K562 (cell line): ENCODE results near the gene WDR86. TPM values are rescaled to one million over a fixed set of nuclear protein-coding genes. Genes with fewer than 3 reads are reported as not detected.

Source experiments
- ARID3B ChIP-seq: fragments of 250-450 bp; sonication (Bioruptor Pico); IDR thresholded peaks from 2 replicates; pipeline ENCODE4 v1.4.0; 2020; ENCODE audit warnings: borderline replicate concordance
- ATF4 ChIP-seq: fragments of 450-650 bp; formaldehyde crosslinking; IDR thresholded peaks from 2 replicates; pipeline ENCODE4 v1.4.0; 2022; ENCODE audit warnings: mild to moderate bottlenecking, moderate library complexity
- CEBPG ChIP-seq, 3 experiments: fragments of 200-800 bp in 1 of 3; sonication (Bioruptor generic) in 1 of 3; sonication (generic) in 1 of 3; formaldehyde crosslinking in 1 of 3; IDR thresholded peaks in 2 of 3; conservative IDR thresholded peaks in 1 of 3; 2 replicates each; pipeline versions ENCODE4 v1.6.1 to v1.8.0; 2016 to 2022; ENCODE audit warnings: missing compliant biosample characterization in 2 of 3, missing genetic modification characterization in 2 of 3, mild to moderate bottlenecking in 1 of 3, missing genetic modification reagents in 1 of 3
- CTCFL ChIP-seq: IDR thresholded peaks from 2 replicates; pipeline ENCODE4 v1.6.1; 2011; ENCODE audit warnings: borderline replicate concordance, low read depth, mild to moderate bottlenecking, moderate library complexity, low read length; ENCODE audit not compliant: insufficient read depth, poor library complexity, severe bottlenecking
- EZH2 ChIP-seq: IDR thresholded peaks from 2 replicates; pipeline ENCODE4 v1.6.1; 2012; ENCODE audit warnings: low read depth, mild to moderate bottlenecking, inconsistent platforms, low read length, borderline replicate concordance
- ILK ChIP-seq: fragments of 450-650 bp; IDR thresholded peaks from 2 replicates; pipeline ENCODE4 v1.6.1; 2016; ENCODE audit warnings: missing genetic modification characterization, low read depth, mild to moderate bottlenecking, missing compliant biosample characterization, moderate library complexity, borderline replicate concordance
- KDM5B ChIP-seq: fragments of 200-600 bp; sonication (generic); IDR thresholded peaks from 2 replicates; pipeline ENCODE4 v1.6.1; 2012; ENCODE audit warnings: low read depth, mild to moderate bottlenecking, moderate library complexity, low read length, control low read depth, inconsistent platforms; ENCODE audit not compliant: insufficient replicate concordance
- MTA3 ChIP-seq: fragments of 450-650 bp; formaldehyde crosslinking; IDR thresholded peaks from 2 replicates; pipeline ENCODE4 v1.6.1; 2017; ENCODE audit warnings: mild to moderate bottlenecking, borderline replicate concordance
- NFATC3 ChIP-seq: fragments of 450-650 bp; IDR thresholded peaks from 2 replicates; pipeline ENCODE4 v1.6.1; 2017; ENCODE audit warnings: mild to moderate bottlenecking
- SIN3A ChIP-seq, 2 experiments: fragments of 150-350 bp in 1 of 2; IDR thresholded peaks; 2 replicates each; pipeline ENCODE4 v1.6.1; 2011 to 2016; ENCODE audit warnings: borderline replicate concordance in 2 of 2, low read depth in 2 of 2, low read length in 2 of 2, mild to moderate bottlenecking in 2 of 2, moderate library complexity in 2 of 2; ENCODE audit not compliant: control insufficient read depth in 1 of 2
- TAF1 ChIP-seq: IDR thresholded peaks from 2 replicates; pipeline ENCODE4 v1.6.1; 2011; ENCODE audit warnings: mild to moderate bottlenecking, low read length, moderate library complexity; ENCODE audit not compliant: insufficient read depth, control insufficient read depth, severe bottlenecking; ENCODE audit errors: extremely low read depth
- ZNF277 ChIP-seq: fragments of 250-450 bp; sonication (Bioruptor Pico); IDR thresholded peaks from 2 replicates; pipeline ENCODE4 v1.8.0; 2022; ENCODE audit warnings: inconsistent platforms, mild to moderate bottlenecking, moderate library complexity, borderline replicate concordance
- ZNF511 ChIP-seq: sonication (generic); formaldehyde crosslinking; IDR thresholded peaks from 2 replicates; pipeline ENCODE4 v1.8.0; 2022; ENCODE audit warnings: mild to moderate bottlenecking, missing genetic modification reagents
- ZNF639 ChIP-seq, 2 experiments: fragments of 200-800 bp in 1 of 2; sonication (Bioruptor generic) in 1 of 2; sonication (generic) in 1 of 2; formaldehyde crosslinking in 1 of 2; IDR thresholded peaks in 1 of 2; conservative IDR thresholded peaks in 1 of 2; 2 replicates each; pipeline versions ENCODE4 v1.5.0 to v1.6.1; 2016 to 2020; ENCODE audit warnings: missing compliant biosample characterization in 1 of 2, missing genetic modification characterization in 1 of 2, missing genetic modification reagents in 1 of 2
- polyA plus RNA-seq, 8 experiments: library from polyadenylated mRNA; depleted of rRNA in 4 of 8; stranded (reverse) in 5 of 8; unstranded in 3 of 8; fragments of >200 nt; fragmentation: Nextera tagmentation in 2 of 8; fragmentation: Illumina TruSeq in 1 of 8; extraction: Ambion mirVana in 2 of 8; extraction: Trizol in 1 of 8; gene quantifications; 2 replicates each; pipeline versions ENCODE4 v1.2.1 to v1.2.3, GENCODE V29; 2011 to 2014; ENCODE audit warnings: inconsistent platforms in 1 of 8, missing spikeins in 1 of 8
- total RNA-seq, 7 experiments: library from RNA; depleted of rRNA in 6 of 7; stranded (reverse); fragments of >200 nt in 6 of 7; fragmentation: Illumina TruSeq in 2 of 7; extraction: Trizol in 2 of 7; gene quantifications; 2 replicates each; pipeline versions ENCODE4 v1.2.1 to v1.2.3, GENCODE V29; 2011 to 2021; ENCODE audit warnings: low replicate concordance in 1 of 7

Gene WDR86
- total and polyA plus RNA-seq, 9 of the 15 experiments (the other 6 are each of a cell fraction or from before 2014, with no cell fraction given): 0.24 TPM; not detected in 8

GRCh38 chr7:151341357-151342101 is 68.3 kb downstream of the WDR86 start, which contains the start of gene NUB1 (continued):
- TF ChIP-seq ZNF639 (CRISPR knock-in tag; conservative IDR thresholded peaks at IDR 0.05 in 1 of 2, IDR thresholded peaks at IDR 0.05 in 1 of 2) (peak in 1 of 2 experiments; percentile 98; a peak in 2 of 4 replicates), EZH2 (no peak), ZNF511 (peak; percentile 90), CEBPG (CRISPR knock-in tag; IDR thresholded peaks at IDR 0.05) (no peak), CEBPG (tag; conservative IDR thresholded peaks at IDR 0.05 in 1 of 2, IDR thresholded peaks at IDR 0.05 in 1 of 2) (no peak), CTCFL (peak; percentile 34), ARID3B (CRISPR knock-in tag) (no peak), ILK (tag) (no peak), ATF4 (0 out of 2 replicates have a peak, but pooled peaks have one; percentile 39), MTA3 (peak; percentile 49; the same call in 1 of the 2 replicates), SIN3A (IDR thresholded peaks at IDR 0.05; ENCODE audit: borderline replicate concordance in 2 of 2, control insufficient read depth in 1 of 2, low read depth in 2 of 2, low read length in 2 of 2) (peak; percentile 85 to 86; a peak in 3 of 4 replicates), KDM5B (peak; percentile 96), TAF1 (peak; percentile 76), NFATC3 (no peak), ZNF277 (CRISPR knock-in tag) (no peak)
